ENCODE data around the gene TRMT6.

Gene TRMT6

GRCh38 chr20:5947276-5947675 lies 3.1 kb downstream of the TRMT6 start:
- no peak for DNase-seq (ENCODE audit: low spot score)

GRCh38 chr20:5945963-5946362 lies 4.4 kb downstream of the TRMT6 start:
- DNase-seq (ENCODE audit: low spot score), result no peak

GRCh38 chr20:5938456-5939029 lies 11.8 kb downstream of the TRMT6 start:
- DNase-seq (ENCODE audit: low spot score), result no peak

GRCh38 chr20:5936238-5936637 lies 14.1 kb downstream of the TRMT6 start:
- DNase-seq (ENCODE audit: low spot score), result no peak

- no peak for DNase-seq (ENCODE audit: low spot score)
These were observed 14.9 kb downstream of the TRMT6 start for GRCh38 chr20:5935384-5935783.

- DNase-seq (ENCODE audit: low spot score), result no peak
These were observed 16.4 kb downstream of the TRMT6 start for GRCh38 chr20:5933802-5934436.

- DNase-seq (ENCODE audit: low spot score), result no peak
These were observed 17.5 kb downstream of the TRMT6 start for GRCh38 chr20:5932796-5933195.

- DNase-seq (ENCODE audit: low spot score), result no peak
These were observed 18.9 kb downstream of the TRMT6 start for GRCh38 chr20:5931411-5931810.

GRCh38 chr20:5928836-5929715 lies 21.3 kb downstream of the TRMT6 start:
- no peak for DNase-seq (ENCODE audit: low spot score)

GRCh38 chr20:5927749-5928462 lies 22.4 kb downstream of the TRMT6 start:
- no peak for DNase-seq (ENCODE audit: low spot score)

- no peak for DNase-seq (ENCODE audit: low spot score)
These were observed 24.8 kb downstream of the TRMT6 start for GRCh38 chr20:5925551-5925950.

- no peak for DNase-seq (ENCODE audit: low spot score)
These were observed 26.8 kb downstream of the TRMT6 start for GRCh38 chr20:5923493-5923892.

- DNase-seq (ENCODE audit: low spot score), result no peak
These were observed 29.8 kb downstream of the TRMT6 start for GRCh38 chr20:5920581-5920980.

- no peak for DNase-seq (ENCODE audit: low spot score)
These were observed 30.4 kb downstream of the TRMT6 start for GRCh38 chr20:5919626-5920544.

- DNase-seq (ENCODE audit: low spot score), result peak; percentile 30
These were observed 31.3 kb downstream of the TRMT6 start for GRCh38 chr20:5918856-5919625.

GRCh38 chr20:5914859-5915258 lies 35.5 kb downstream of the TRMT6 start:
- DNase-seq (ENCODE audit: low spot score), result no peak

- DNase-seq (ENCODE audit: low spot score), result no peak
These were observed 37.2 kb downstream of the TRMT6 start for GRCh38 chr20:5913166-5913565.

GRCh38 chr20:5910186-5910585 lies 40.1 kb downstream of the TRMT6 start:
- DNase-seq (ENCODE audit: low spot score), result no peak

GRCh38 chr20:5908981-5909380 lies 41.4 kb downstream of the TRMT6 start:
- no peak for DNase-seq (ENCODE audit: low spot score)

GRCh38 chr20:5900908-5901307 lies 49.4 kb downstream of the TRMT6 start:
- DNase-seq (ENCODE audit: low spot score), result no peak

- no peak for DNase-seq (ENCODE audit: low spot score)
These were observed 50.9 kb downstream of the TRMT6 start for GRCh38 chr20:5899444-5899843.

Data from LoVo (cell line).